Fibroblast of pulmonary artery (primary cell): ENCODE measurements around the gene TGFBR2.
A peak's percentile ranks its signal among the peaks of the same experiment; 100 is the strongest.

Experiments
- DNase-seq: peaks from one replicate; pipeline ENCODE4 v3.0.0-alpha.2; 2010; ENCODE audit warnings: low read depth
- H3K4me3 ChIP-seq: replicated peaks from 2 replicates; pipeline ENCODE4 v1.5.1; 2011; ENCODE audit warnings: low read depth, mild to moderate bottlenecking, control low read depth, low read length, moderate library complexity
- CTCF ChIP-seq: IDR thresholded peaks from 2 replicates; pipeline ENCODE4 v1.5.1; 2011; ENCODE audit warnings: mild to moderate bottlenecking, control low read depth, low read length, inconsistent platforms; ENCODE audit errors: missing control alignments

The TGFBR2 gene

GRCh38 chr3:30695302-30696061 lies 89.1 kb downstream of the TGFBR2 start:
- H3K4me3 ChIP-seq, result no peak overlapping the region
- no peak for TF ChIP-seq CTCF
- no peak for DNase-seq

- no peak overlapping the region for H3K4me3 ChIP-seq
- peak; percentile 36 for DNase-seq
- TF ChIP-seq CTCF, result no peak
Measured at GRCh38 chr3:30696403-30696819, 90.0 kb downstream of the TGFBR2 start.

- TF ChIP-seq CTCF, result no peak
- no peak overlapping the region for H3K4me3 ChIP-seq
- no peak for DNase-seq
Measured at GRCh38 chr3:30696896-30697295, 90.5 kb downstream of the TGFBR2 start.

GRCh38 chr3:30698549-30698948 lies 92.1 kb downstream of the TGFBR2 start:
- TF ChIP-seq CTCF, result no peak
- no peak for DNase-seq
- H3K4me3 ChIP-seq, result no peak overlapping the region

- no peak overlapping the region for H3K4me3 ChIP-seq
- TF ChIP-seq CTCF, result no peak
- no peak for DNase-seq
Measured at GRCh38 chr3:30699927-30700326, 93.5 kb downstream of the TGFBR2 start.

- no peak overlapping the region for H3K4me3 ChIP-seq
- DNase-seq, result no peak
- TF ChIP-seq CTCF, result no peak
Measured at GRCh38 chr3:30700702-30701321, 94.4 kb downstream of the TGFBR2 start.
